ENCODE measurements around the gene NTNG1.

Gene NTNG1

GRCh38 chr1:107512836-107513235 is 372.0 kb downstream of the NTNG1 start:
- no peak for DNase-seq (ENCODE audit: low read depth)

GRCh38 chr1:107514841-107515240 is 374.0 kb downstream of the NTNG1 start:
- DNase-seq (ENCODE audit: low read depth), result no peak

- no peak for DNase-seq (ENCODE audit: low read depth)
These were observed 374.9 kb downstream of the NTNG1 start for GRCh38 chr1:107515702-107516101.

- DNase-seq (ENCODE audit: low read depth), result no peak
These were observed 382.2 kb downstream of the NTNG1 start for GRCh38 chr1:107523061-107523460.

- DNase-seq (ENCODE audit: low read depth), result no peak
These were observed 382.9 kb downstream of the NTNG1 start for GRCh38 chr1:107523736-107524135.

GRCh38 chr1:107524301-107524700 is 383.5 kb downstream of the NTNG1 start:
- DNase-seq (ENCODE audit: low read depth), result no peak

GRCh38 chr1:107525145-107525544 is 384.3 kb downstream of the NTNG1 start:
- no peak for DNase-seq (ENCODE audit: low read depth)

- DNase-seq (ENCODE audit: low read depth), result no peak
These were observed 385.1 kb downstream of the NTNG1 start for GRCh38 chr1:107525961-107526360.

GRCh38 chr1:107526524-107527198 is 385.8 kb downstream of the NTNG1 start:
- no peak for DNase-seq (ENCODE audit: low read depth)

GRCh38 chr1:107529511-107530149 is 388.8 kb downstream of the NTNG1 start:
- peak; percentile 17 for DNase-seq (ENCODE audit: low read depth)

- no peak for DNase-seq (ENCODE audit: low read depth)
These were observed 389.7 kb downstream of the NTNG1 start for GRCh38 chr1:107530543-107530942.

- DNase-seq (ENCODE audit: low read depth), result no peak
These were observed 390.4 kb downstream of the NTNG1 start for GRCh38 chr1:107531065-107531908.

- DNase-seq (ENCODE audit: low read depth), result no peak
These were observed 391.5 kb downstream of the NTNG1 start for GRCh38 chr1:107532318-107532717.

Measured in non-pigmented ciliary epithelial cell (primary cell).